H9 (cell line): Measurements from ENCODE around the gene PDPK1. TPM values are rescaled to one million over a fixed set of nuclear protein-coding genes. Genes with fewer than 3 reads are reported as not detected.
"Not testable (repeated sequence)": the region's sequence is repeated elsewhere in the genome, so short reads cannot be mapped to it uniquely, and the experiment has no call there.

Experiments
- DNase-seq: peaks from one replicate; pipeline ENCODE4 v3.0.0-alpha.2; 2017
- H2AFZ ChIP-seq: one replicate; pipeline ENCODE4 v1.6.1; 2013; ENCODE audit warnings: mild to moderate bottlenecking, low read length, control low read depth, moderate library complexity
- H2AK5ac ChIP-seq: 2 replicates; pipeline ENCODE4 v1.6.1; 2013; ENCODE audit warnings: low read length, control low read depth, mixed read lengths; ENCODE audit not compliant: insufficient read length
- H2BK120ac ChIP-seq: one replicate; pipeline ENCODE4 v1.6.1; 2013; ENCODE audit warnings: low read depth, mild to moderate bottlenecking, low read length, control low read depth, inconsistent platforms; ENCODE audit not compliant: poor library complexity, severe bottlenecking
- H2BK12ac ChIP-seq: 2 replicates; pipeline ENCODE4 v1.6.1; 2013; ENCODE audit warnings: low read length, control low read depth, mixed read lengths, low read depth; ENCODE audit not compliant: insufficient read length
- H2BK15ac ChIP-seq: 2 replicates; pipeline ENCODE4 v1.6.1; 2013; ENCODE audit warnings: low read depth, low read length, control low read depth
- H2BK20ac ChIP-seq: one replicate; pipeline ENCODE4 v1.6.1; 2013; ENCODE audit warnings: low read depth, mild to moderate bottlenecking, low read length, control low read depth, inconsistent platforms; ENCODE audit not compliant: poor library complexity, severe bottlenecking
- H2BK5ac ChIP-seq: 2 replicates; pipeline ENCODE4 v1.6.1; 2013; ENCODE audit warnings: low read length, control low read depth, mixed read lengths; ENCODE audit not compliant: insufficient read length
- H3K14ac ChIP-seq: 2 replicates; pipeline ENCODE4 v1.6.1; 2013; ENCODE audit warnings: low read length, control low read depth; ENCODE audit not compliant: insufficient read depth
- H3K18ac ChIP-seq: 2 replicates; pipeline ENCODE4 v1.6.1; 2013; ENCODE audit warnings: low read depth, mild to moderate bottlenecking, mixed read lengths, low read length, control low read depth; ENCODE audit not compliant: insufficient read length
- H3K23ac ChIP-seq: 2 replicates; pipeline ENCODE4 v1.6.1; 2013; ENCODE audit warnings: low read length, control low read depth, mixed read lengths, low read depth; ENCODE audit not compliant: insufficient read length
- H3K23me2 ChIP-seq: 2 replicates; pipeline ENCODE4 v1.6.1; 2013; ENCODE audit warnings: low read depth, mild to moderate bottlenecking, mixed read lengths, low read length, control low read depth; ENCODE audit not compliant: insufficient read length, poor library complexity, severe bottlenecking
- H3K27ac ChIP-seq: 2 replicates; pipeline ENCODE4 v1.5.1; 2013; ENCODE audit warnings: low read length, control low read depth, mixed read lengths, low read depth; ENCODE audit not compliant: insufficient read length
- H3K27me3 ChIP-seq: 2 replicates; pipeline ENCODE4 v1.6.1; 2013; ENCODE audit warnings: low read length, control low read depth, inconsistent platforms; ENCODE audit not compliant: insufficient read depth
- H3K4ac ChIP-seq: 2 replicates; pipeline ENCODE4 v1.6.1; 2013; ENCODE audit warnings: low read depth, mild to moderate bottlenecking, control low read depth, inconsistent platforms, low read length, moderate library complexity
- H3K4me1 ChIP-seq: 2 replicates; pipeline ENCODE4 v1.6.1; 2013; ENCODE audit warnings: low read length, control low read depth, inconsistent platforms; ENCODE audit not compliant: insufficient read depth
- H3K4me2 ChIP-seq: 2 replicates; pipeline ENCODE4 v1.6.1; 2013; ENCODE audit warnings: low read length, control low read depth, mixed read lengths; ENCODE audit not compliant: insufficient read length, insufficient read depth
- H3K56ac ChIP-seq: 2 replicates; pipeline ENCODE4 v1.6.1; 2013; ENCODE audit warnings: low read depth, mild to moderate bottlenecking, mixed read lengths, low read length, control low read depth; ENCODE audit not compliant: insufficient read length
- H3K79me1 ChIP-seq: 2 replicates; pipeline ENCODE4 v1.6.1; 2013; ENCODE audit warnings: low read depth, mild to moderate bottlenecking, moderate library complexity, low read length, control low read depth, inconsistent platforms; ENCODE audit not compliant: insufficient read depth, poor library complexity, severe bottlenecking
- H3K79me2 ChIP-seq: 2 replicates; pipeline ENCODE4 v1.6.1; 2013; ENCODE audit warnings: low read length, control low read depth, inconsistent platforms; ENCODE audit not compliant: insufficient read depth
- H3K9ac ChIP-seq: 2 replicates; pipeline ENCODE4 v1.6.1; 2013; ENCODE audit warnings: low read length, control low read depth, mixed read lengths; ENCODE audit not compliant: insufficient read length; ENCODE audit errors: extremely low read depth
- H3K9me3 ChIP-seq: one replicate; pipeline ENCODE4 v1.6.1; 2013; ENCODE audit warnings: low read depth, low read length, inconsistent platforms; ENCODE audit not compliant: control insufficient read depth
- H3T11ph ChIP-seq: one replicate; pipeline ENCODE4 v1.6.1; 2013; ENCODE audit warnings: mild to moderate bottlenecking, low read length, control low read depth, inconsistent platforms
- H4K20me1 ChIP-seq: one replicate; pipeline ENCODE4 v1.6.1; 2013; ENCODE audit not compliant: control insufficient read depth, insufficient read length, insufficient read depth
- H4K5ac ChIP-seq: 2 replicates; pipeline ENCODE4 v1.6.1; 2013; ENCODE audit warnings: low read depth, mild to moderate bottlenecking, mixed read lengths, low read length, control low read depth; ENCODE audit not compliant: insufficient read length
- H4K8ac ChIP-seq: replicated peaks from 2 replicates; pipeline ENCODE4 v1.6.1; 2013; ENCODE audit warnings: low read length, control low read depth, mixed read lengths, low read depth; ENCODE audit not compliant: insufficient read length
- H4K91ac ChIP-seq: 2 replicates; pipeline ENCODE4 v1.6.1; 2013; ENCODE audit warnings: low read depth, mild to moderate bottlenecking, moderate library complexity, mixed read lengths, low read length, control low read depth; ENCODE audit not compliant: insufficient read length
- H3K27ac Mint-ChIP-seq, 3 experiments: 2 replicates in 2 of 3; 3 replicates in 1 of 3; pipeline ENCODE4 v1.8.0; 2020 to 2021; ENCODE audit warnings: mixed read lengths in 3 of 3, mild to moderate bottlenecking in 1 of 3, moderate library complexity in 1 of 3
- H3K27me3 Mint-ChIP-seq: 2 replicates; pipeline ENCODE4 v1.8.0; 2021; ENCODE audit warnings: low read depth, mild to moderate bottlenecking, moderate library complexity, mixed read lengths
- H3K36me3 Mint-ChIP-seq, 3 experiments: 2 replicates in 2 of 3; 3 replicates in 1 of 3; pipeline ENCODE4 v1.8.0; 2020 to 2021; ENCODE audit warnings: low read depth in 3 of 3, mixed read lengths in 3 of 3; ENCODE audit not compliant: insufficient read depth in 1 of 3
- H3K4me1 Mint-ChIP-seq, 2 experiments: 2 replicates each; pipeline ENCODE4 v1.8.0; 2020; ENCODE audit warnings: mixed read lengths in 2 of 2
- H3K4me3 Mint-ChIP-seq, 2 experiments: 2 replicates in 1 of 2; 3 replicates in 1 of 2; pipeline ENCODE4 v1.8.0; 2020 to 2021; ENCODE audit warnings: mild to moderate bottlenecking in 2 of 2, mixed read lengths in 2 of 2, moderate library complexity in 1 of 2
- H3K9me3 Mint-ChIP-seq, 2 experiments: 2 replicates in 1 of 2; 3 replicates in 1 of 2; pipeline ENCODE4 v1.8.0; 2020; ENCODE audit warnings: mild to moderate bottlenecking in 2 of 2, mixed read lengths in 2 of 2, moderate library complexity in 1 of 2
- WGBS: extraction: QIAGEN DNeasy Blood & Tissue Kit; methylation state at CpG from one replicate; pipeline ENCODE4 v1.1.7; 2013; ENCODE audit warnings: missing lambda C conversion rate, low lambda C conversion rate, mixed read lengths; ENCODE audit not compliant: insufficient read length; ENCODE audit errors: extremely low coverage; 5-methylcytosine and 5-hydroxymethylcytosine counted together
- total RNA-seq: library from RNA; stranded (reverse); gene quantifications from 2 replicates; pipeline ENCODE4 v1.2.1, GENCODE V29; 2021

PDPK1 gene
- total RNA-seq, 1 experiment from 2014 or later = 32.8 TPM

DNA sequence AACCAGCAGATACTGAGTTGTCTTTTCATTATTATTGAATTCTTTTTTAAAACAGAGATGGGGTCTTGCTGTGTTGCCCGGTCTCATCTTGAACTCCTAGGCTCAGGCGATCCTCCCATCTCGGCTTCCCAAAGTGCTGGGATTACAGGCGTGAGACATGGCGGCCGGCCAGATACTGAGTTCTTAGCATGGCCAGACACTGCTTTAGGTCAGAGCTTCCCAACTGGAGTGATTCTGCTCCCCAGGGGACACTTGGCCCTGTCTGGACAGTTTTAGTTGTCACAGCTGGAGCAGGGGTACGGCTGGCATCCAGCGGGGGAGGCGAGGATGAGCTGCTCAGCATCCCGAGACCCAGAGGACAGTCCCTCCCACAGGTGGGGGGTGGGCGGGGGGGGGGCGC is 41.1 kb downstream of the PDPK1 start:
- not testable (repeated sequence) for H3K27ac Mint-ChIP-seq, H3K23ac ChIP-seq, H3K9me3 Mint-ChIP-seq, H4K20me1 ChIP-seq, H3K14ac ChIP-seq, H3K36me3 Mint-ChIP-seq, H3K27me3 Mint-ChIP-seq, H3K79me1 ChIP-seq, H2AK5ac ChIP-seq, H2AFZ ChIP-seq, H3K4me3 Mint-ChIP-seq, H3K79me2 ChIP-seq, H2BK120ac ChIP-seq, H4K91ac ChIP-seq, H3K4me2 ChIP-seq, H3K18ac ChIP-seq, H3K4me1 ChIP-seq, H3K27ac ChIP-seq, H4K8ac ChIP-seq, H2BK15ac ChIP-seq, H2BK5ac ChIP-seq, H3K9ac ChIP-seq, H3K23me2 ChIP-seq, H3K4ac ChIP-seq, H2BK12ac ChIP-seq, H3K56ac ChIP-seq, H3K27me3 ChIP-seq, DNase-seq, H3K4me1 Mint-ChIP-seq, H4K5ac ChIP-seq, H3K9me3 ChIP-seq, H2BK20ac ChIP-seq, H3T11ph ChIP-seq
- no CpG with 5 or more reads among the region's 12 CpGs for WGBS
